Measurements from ENCODE around the gene PTGFR.

The PTGFR gene

GRCh38 chr1:78490861-78491450 lies at the start of gene PTGFR:
PTGFR (plus strand) TSS chr1:78490974; CDS start chr1:78492744, 1,770 bp downstream.
- no peak for DNase-seq

DNA sequence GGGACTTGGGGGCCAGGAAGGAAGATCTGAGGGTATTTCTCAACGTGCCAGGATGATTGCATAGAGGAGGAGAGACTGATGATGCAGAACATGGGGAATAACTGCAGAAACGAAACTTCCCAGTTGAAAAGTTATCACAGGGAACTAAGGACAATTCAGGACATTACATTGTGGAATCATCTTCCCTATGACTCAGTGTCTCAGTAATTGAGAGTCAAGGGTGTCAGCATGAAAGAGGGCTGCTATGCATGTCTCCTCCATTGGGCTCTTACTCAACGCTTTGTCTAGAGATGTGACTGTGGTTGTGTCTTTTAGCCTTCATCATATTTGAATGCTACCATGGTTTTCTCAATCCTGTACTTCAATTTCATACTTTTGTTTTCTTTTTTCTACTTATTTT lies 48.9 kb upstream of the PTGFR start:
- no peak for DNase-seq

DNA sequence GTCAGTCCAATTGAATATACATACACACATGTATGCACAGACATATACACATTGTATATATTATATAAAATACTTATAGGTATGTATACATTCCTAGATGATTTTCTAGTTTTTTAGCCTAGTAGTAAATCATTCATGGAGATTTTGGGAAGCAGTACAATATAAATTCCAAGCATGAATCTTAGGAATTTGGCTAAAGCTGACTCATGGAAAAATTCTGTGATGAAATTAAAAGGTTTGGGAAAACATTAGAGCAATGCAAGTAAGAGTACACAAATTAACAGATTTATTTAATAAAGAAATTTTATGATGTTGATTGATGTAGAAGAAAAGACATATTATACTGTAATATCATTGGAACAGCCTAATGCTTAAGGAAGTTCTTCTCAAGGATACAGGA lies 43.7 kb upstream of the PTGFR start:
- DNase-seq = no peak

GRCh38 chr1:78464449-78464891 lies 26.3 kb upstream of the PTGFR start:
- no peak for DNase-seq

DNA sequence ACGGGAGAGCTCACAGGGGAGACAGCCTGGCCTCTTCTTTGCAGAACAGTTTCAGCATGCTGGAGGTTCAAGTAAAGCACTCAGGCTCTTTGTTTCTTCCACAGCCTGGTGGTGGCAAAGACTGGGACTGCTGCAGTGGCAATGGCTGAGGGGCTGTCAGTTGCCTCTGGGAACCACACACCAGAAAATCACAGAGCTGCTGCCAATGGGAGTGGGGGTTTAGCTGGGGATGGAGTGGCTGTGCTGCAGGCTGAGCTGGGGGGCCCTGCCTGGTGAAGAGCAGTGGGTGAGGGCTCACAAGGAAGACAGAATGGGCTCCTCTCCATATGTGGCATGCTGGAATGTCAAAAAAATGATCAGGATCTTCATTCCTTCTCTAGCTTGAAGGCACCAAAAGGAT lies 25.6 kb upstream of the PTGFR start:
- DNase-seq = no peak

- DNase-seq = no peak
Measured at GRCh38 chr1:78468521-78468920, 22.3 kb upstream of the PTGFR start.

DNA sequence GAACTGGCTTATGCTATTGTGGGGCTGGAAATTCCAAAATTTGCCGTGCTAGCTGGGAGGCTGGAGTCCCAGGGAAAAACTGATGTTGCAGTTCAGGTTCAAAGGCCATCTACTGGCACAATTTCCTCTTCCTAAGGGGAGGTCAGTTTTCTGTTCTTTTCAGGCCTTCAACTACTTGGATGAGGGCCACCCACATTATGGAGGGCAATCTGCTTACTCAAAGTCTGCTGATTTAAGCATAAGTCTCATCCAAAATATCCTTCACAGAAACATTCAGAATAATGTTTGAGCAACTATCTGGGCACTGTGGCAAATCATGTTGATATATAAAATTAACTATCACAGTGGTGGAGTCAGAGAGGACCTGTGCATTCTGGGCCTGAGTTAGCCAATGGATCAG lies 21.2 kb upstream of the PTGFR start:
- no peak for DNase-seq

DNA sequence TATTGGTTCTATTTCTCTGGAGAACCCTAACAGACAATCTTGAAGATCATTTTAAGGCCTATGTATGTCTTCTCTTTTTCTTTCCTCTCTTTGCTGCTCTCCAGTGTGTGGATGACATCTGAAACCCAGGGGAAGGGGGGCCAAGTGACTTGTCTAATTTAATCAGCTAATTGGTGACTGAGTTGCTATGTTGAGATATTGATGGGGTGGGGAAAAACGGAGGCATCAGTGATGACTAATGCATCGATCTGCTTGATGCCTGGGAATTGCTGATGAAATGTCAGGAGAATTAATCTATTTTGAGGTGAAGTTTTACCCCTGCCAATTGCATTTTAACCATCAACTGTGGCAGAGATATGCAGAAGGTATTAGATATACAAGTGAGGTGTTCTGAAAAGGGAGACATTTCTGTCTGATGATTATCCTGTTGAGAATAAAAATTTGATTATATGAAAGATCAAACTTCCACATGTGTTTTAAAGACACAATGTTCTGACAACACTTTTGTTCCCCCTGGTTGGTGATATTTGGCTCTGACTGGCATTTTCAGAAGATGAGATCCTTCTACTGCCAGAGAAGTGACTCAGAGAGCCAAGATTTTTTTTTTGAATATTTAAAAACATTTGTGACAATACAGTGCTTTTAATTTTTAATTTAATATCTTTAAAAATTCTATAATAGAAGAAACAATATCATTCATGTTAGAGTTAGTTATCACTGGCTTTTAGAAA lies 18.7 kb upstream of the PTGFR start:
- no peak for DNase-seq

GRCh38 chr1:78472851-78473496 lies 17.8 kb upstream of the PTGFR start:
- DNase-seq = no peak

DNA sequence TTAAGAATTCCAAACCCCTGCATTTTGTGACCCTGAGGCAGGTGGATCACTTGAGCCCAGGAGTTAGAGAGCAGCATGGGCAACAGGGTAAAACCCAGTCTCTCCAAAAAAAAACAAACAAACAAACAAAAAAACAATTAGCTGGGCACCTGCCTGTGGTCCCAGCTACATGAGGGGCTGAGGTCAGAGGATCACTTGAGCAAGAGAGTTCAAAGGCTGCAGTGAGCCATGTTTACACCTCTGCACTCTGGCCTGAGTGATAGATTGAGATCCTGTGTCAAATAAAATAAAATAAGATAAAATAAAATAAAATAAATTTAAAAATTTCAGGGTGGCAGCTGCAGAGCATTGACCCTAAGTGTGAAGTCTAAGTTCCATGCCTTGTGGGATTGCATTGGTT lies 16.7 kb upstream of the PTGFR start:
- no peak for DNase-seq

DNA sequence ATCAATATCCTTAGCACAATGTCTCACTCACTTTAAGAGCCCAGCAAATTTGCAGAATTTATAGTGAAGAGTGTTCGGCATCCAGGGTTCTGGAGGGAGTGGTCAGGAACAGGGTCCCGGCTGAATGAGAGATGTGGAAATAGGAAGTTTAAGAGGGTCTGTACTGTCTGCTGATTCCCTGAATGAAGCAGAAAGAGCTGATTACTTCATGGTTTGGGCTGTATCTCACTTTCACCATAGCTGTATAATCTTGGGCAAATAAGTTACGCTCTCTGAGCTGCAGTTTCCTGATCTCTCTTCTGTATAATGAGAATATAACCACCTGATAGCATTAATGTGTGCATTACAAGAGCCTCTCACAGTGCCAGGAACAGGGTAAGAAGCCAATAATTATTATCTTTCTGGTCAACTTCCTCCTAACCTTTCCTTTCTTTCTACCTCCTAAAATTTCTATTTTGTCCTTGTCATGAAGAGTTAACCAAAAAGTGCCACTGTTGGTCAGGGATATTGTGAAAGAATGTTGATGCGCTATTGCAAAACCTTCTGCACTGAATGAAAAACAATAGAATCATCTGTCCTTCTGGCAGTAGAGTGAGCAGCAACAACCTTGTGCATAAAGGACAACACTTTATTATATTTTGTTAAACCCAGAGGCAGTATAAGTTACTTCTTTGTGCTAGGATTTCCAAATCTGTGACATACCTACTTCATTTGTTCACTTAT lies 14.7 kb upstream of the PTGFR start:
- no peak for DNase-seq

DNA sequence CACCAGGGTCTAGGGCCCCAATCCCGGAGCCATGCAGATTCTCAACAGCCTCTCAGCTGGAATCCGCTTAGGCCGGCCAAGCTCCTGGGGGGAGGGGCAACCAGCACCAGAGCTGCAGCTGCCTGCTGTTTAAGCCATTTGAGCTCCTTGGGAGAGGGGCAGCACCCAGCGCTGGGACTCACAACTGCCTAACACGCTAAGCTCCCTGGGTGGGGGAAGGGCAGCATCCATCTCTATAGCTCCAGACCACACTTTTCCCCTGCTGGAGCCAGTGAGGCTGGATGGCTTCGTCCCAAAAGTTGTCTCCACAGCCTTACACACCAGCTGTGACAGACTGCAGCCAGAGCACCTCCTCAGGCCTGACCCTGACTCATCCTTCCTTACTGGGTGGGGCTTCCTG lies 6.9 kb upstream of the PTGFR start:
- no peak for DNase-seq

GRCh38 chr1:78491451-78492071 lies 787 bp downstream of the PTGFR start:
- no peak for DNase-seq

GRCh38 chr1:78492386-78492950 lies 1.7 kb downstream of the PTGFR start:
- no peak for DNase-seq

- no peak for DNase-seq
Measured at GRCh38 chr1:78493451-78493850, 2.7 kb downstream of the PTGFR start.

GRCh38 chr1:78497201-78497600 lies 6.4 kb downstream of the PTGFR start:
- DNase-seq = no peak

- no peak for DNase-seq
Measured at GRCh38 chr1:78500529-78500928, 9.8 kb downstream of the PTGFR start.

GRCh38 chr1:78501203-78501602 lies 10.4 kb downstream of the PTGFR start:
- DNase-seq = no peak

DNA sequence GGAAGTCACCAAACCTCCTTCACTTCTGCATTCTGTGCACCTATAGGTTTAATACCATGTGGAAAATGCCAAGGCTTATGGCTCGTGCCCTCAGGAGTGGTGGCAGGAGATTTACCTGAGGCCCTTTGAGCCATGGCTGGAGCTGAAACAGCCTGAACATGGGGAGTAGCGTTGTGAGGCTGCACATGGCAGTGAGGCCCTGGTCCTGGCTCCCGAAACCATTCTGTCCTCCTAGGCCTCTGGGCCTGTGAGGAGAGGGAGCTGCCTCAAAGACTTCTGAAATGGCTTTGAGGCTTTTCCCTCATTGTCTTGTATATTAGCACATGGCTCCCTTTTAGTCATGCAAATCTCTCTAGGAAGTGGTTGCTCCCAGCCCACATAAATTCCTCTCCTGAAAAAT lies 20.6 kb downstream of the PTGFR start:
- DNase-seq = no peak

- no peak for DNase-seq
Measured at GRCh38 chr1:78516716-78517115, 25.9 kb downstream of the PTGFR start.

- DNase-seq = no peak
Measured at GRCh38 chr1:78519446-78519845, 28.7 kb downstream of the PTGFR start.

DNA sequence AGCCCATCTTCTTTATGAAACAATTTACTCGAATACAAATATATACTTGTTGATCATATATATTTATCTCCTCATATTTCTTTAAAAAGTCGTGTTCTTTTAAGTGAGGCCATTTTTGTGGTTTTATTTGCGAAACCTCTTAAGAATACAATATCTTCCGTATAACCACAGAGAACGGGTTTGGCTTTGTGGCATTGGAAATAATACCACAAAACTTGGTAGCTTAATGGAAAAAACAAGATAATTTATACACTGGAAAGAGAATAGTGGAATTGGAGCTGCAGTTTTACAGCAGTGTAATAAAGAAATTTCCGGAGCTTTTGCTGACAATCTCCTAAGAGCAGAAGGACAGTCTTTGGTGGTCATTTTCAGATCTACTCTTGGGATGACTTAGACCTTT lies 29.4 kb downstream of the PTGFR start:
- DNase-seq = no peak

DNA sequence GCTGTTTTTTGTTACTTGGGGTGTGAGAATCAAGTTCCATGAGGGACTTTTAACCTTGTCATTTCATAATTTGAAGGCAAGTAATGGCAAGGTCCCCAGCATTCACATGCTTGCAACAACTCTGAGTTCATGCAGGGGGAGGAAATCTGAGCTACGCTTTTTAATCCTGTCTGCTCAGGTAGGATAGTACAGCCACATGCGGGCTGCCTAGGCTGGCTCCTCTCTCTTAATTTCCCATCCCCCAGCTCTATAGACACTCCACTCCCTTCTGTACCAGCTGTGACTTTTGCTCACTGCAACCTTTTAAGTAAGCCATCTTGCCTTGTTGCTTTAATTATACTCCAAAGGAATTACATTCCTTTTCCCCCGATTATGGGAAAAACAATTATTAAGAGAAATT lies 30.1 kb downstream of the PTGFR start:
- no peak for DNase-seq
